ENCODE results near the gene ZIC2.
"Not testable (repeated sequence)": the region's sequence is repeated elsewhere in the genome, so short reads cannot be mapped to it uniquely, and the experiment has no call there.

Gene ZIC2

DNA sequence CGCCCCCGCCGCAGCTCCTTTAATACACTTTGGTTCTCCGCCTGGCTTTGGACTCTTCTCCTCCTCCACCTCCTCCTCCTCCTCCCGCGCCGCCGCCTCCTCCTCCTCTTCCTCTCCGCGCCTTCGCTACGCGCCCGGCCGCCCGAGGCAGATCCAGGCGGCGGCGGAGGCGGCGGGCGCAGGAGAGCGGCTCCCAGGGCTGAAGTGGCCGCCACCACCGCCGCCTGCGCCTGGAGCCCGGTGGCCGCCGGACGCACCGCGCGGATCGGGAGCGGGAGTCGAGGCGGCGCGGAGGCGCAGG lies at the start of gene ZIC2:
Gene ZIC2 (plus strand): TSS at position 50 of the 301 bp plus-strand sequence. CDS start 281 bp downstream, outside the sequence.
- DNase-seq (ENCODE audit: low read depth in 2 of 2) = no peak

DNA sequence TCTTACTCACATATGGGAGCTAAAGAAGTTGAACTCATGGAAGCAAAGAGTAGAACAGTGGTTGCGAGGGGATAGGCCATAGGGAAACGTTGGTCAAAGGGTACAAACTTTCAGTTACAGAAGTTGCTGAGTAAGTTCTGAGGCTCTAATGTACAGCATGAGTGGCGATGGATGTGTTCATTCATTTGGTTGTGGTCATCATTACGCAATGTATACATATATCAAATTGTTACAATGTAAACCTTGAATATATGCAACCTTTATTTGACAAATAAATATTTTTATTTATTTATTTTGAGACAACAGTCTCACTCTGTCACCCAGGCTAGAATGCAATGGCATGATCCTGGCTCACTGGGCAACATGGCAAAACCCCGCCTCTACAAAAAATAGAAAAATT lies 48.7 kb upstream of the ZIC2 start:
- no peak for DNase-seq (ENCODE audit: low read depth in 2 of 2)

DNA sequence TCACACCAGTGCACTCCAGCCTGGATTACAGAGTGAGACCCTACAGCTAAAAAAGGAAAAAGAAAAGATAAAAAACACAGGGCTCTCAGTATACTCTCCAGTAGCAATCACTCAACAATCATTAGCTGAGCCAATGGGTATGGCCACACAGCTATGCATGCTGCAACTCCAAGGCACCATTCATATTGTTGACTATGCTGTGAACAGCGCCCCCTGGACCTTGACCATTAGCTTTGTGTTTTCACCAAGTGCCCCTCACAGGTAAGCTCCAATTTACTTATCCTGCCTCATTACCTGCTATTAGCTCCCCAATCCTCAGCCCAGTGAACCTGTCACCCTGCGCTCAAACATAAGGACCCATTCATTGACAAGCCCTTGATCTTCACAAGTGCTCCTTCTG lies 45.8 kb upstream of the ZIC2 start:
- no peak for DNase-seq (ENCODE audit: low read depth in 2 of 2)

DNA sequence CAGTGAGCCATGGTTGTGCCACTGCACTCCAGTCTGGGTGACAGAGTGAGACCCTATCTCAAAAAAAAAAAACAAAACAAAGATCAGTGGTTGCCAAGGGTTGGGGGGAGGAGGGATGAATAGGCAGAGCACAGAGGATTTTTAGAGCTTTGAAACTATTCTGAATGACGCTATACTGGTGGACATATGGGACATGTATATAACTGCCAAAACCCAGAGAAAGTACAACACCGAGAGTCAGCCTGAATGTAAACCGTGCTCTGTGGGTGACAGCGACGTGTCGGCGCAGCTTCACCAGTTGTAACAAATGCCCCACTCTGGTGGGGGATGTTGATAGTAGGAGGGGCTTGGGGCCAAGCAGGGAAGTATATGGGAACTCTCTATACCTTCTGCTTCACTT lies 42.9 kb upstream of the ZIC2 start:
- no peak for DNase-seq (ENCODE audit: low read depth in 2 of 2)

DNA sequence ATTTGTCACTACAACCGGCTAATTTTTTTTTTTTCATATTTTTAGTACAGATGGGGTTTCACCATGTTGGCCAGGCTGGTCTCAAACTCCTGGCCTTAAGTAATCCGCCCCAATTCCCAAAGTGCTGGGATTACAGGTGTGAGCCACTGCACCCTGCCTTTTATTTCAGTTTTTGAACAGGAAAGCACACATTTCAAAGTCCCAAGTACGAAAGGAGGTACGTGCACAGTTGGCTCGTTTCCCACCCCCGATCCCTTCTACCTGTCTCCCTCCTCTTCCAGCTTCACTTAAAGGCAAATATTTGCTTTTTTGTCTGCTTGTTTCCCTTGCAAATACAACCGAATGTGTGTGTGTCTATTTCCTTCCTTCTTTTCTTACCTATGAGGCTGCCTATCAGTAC lies 40.5 kb upstream of the ZIC2 start:
- no peak for DNase-seq (ENCODE audit: low read depth in 2 of 2)

DNA sequence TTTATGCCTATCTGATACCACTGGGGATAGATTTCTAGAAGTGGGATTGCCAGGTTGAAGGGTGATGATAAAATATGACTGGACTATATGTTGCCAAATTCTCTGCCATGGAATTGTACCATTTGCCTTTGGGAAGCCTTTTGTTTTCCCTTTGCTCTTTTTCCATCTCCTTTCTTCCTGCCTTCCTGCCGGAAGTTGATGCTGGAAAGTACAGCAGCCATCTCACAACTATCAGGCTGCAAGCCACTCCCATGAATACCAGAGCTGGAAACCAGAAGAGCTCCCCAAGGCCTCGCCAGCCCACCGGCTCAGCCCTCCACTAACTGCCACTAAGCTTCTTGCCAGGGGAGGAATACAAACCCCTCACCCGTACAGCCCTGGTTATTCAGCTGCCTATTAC lies 39.7 kb upstream of the ZIC2 start:
- DNase-seq (ENCODE audit: low read depth in 2 of 2) = no peak

DNA sequence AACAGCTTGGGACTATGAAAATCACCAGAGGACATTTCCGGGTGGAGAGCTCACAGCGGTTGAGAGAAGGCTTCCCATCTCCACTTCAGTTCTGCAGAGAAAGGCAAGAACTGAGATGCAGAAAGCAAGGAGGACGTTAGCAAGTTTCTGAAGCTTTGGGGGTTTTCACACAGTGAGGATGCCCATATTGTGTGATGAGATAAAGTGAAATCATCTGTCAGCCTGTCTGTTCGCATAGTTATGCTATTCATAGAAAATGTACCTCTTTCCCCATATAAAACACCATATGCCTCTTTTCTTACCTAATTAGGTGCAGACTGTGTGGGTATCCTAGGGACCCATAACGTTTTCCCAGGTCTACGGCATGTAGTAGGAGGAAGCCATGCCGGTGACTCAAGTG lies 37.5 kb upstream of the ZIC2 start:
- no peak for DNase-seq (ENCODE audit: low read depth in 2 of 2)

DNA sequence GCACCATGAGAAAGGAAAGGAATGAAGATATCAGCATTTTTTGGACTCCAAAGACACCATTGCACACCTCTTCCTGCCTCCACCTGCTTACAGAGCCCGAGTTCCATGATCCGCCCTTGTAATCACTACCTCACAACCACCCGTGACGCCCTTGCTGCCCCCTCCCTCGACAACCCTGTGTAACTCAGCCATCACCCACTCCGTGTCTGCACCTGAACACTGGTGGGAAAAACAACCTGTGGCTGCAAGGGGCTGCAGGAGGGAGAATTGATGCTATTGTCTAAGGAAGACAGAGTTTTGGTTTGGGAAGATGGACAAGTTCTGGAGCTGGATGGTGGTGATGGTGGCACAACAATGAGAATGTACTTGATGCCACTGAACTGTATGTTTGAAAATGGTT lies 37.0 kb upstream of the ZIC2 start:
- DNase-seq (ENCODE audit: low read depth in 2 of 2) = no peak

DNA sequence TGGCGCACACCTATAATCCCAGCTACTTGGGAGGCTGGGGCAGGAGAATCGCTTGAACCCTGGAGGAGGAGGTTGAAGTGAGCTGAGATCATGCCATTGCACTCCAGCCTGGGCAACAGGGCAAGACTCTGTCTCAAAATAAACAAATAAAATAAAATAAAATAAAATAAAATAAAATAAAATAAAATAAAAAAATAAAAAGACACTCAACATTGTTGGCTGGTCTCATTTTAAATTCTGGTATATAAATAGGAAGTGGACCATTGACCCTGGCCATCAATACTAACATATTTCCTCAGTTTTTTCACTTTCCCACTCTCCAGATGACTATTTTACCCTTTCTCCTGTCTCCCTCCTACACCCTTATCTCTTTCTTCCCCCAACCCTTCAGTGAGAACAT lies 36.1 kb upstream of the ZIC2 start:
- not testable (repeated sequence) for DNase-seq (ENCODE audit: low read depth in 2 of 2)

DNA sequence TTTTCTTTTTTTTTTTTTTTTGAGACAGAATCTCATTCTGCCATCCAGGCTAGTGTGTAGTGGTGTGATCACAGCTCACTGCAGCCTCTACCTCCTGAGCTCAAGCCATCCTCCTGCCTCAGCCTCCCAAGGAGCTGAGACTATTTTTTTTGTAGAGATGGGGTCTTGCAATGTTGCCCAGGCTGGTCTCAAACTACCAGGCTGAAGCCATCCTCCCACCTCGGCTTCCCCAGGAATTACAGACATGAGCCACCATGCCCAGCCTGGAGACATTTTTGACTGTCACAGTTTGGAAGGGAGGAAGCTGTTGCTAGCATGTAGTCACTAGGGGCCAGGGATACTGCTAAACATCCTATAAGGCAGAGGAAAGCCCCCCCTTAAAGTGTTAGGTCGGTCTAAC lies 33.9 kb upstream of the ZIC2 start:
- no peak for DNase-seq (ENCODE audit: low read depth in 2 of 2)

DNA sequence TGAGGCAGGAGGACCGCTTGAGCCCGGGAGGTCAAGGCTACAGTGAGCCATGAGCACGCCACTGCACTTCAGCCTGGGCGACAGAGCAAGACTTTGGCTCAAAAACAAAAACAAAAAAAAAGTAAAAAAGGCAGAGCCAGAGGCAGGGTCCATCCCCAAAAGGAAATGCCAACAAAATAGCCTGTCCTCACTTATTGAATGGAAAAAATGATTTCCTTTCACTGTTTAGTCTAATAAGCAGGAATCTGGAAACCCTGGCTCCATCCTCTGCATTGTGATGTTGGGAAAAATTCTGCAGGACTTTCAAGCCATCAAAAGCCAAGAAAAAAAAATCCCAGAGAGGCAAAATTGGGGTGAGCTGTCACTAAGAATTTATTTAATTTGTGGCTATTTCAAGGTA lies 33.2 kb upstream of the ZIC2 start:
- DNase-seq (ENCODE audit: low read depth in 2 of 2) = no peak

DNA sequence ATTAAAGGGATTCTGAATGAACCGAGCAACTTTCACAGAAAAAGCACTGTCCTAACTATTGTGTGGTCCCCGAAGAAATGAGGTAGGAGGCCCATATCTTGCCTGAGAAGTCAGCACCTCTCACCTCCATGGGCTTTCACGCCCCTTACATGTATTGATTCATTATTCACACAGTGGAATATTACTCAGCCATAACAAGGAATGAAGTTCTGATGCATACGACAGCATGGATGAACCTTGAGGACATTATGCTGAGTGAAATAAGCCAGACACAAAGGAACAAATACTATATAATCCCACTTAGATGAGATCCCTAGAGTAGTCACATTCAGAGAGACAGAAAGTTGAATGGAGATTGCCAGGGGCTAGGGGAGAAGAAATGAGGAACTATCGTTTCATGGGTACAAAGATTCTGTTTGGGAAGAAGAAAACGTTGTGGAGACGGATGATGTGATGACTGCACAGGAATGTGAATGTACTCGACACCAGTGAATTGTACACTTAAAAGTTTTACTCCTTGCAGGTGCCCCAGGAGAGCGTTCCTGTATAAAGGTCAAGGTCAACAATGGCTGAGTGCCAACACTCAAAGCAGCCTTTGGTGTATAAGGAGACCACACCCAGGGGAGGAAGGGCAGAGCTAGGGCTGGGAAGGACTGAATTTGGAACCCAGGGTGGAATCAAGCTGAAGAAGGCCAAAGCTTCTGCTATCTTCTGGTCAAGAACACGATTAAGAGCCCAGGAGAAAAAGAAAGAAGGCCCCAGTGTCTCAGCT lies 32.5 kb upstream of the ZIC2 start:
- DNase-seq (ENCODE audit: low read depth in 2 of 2) = no peak

DNA sequence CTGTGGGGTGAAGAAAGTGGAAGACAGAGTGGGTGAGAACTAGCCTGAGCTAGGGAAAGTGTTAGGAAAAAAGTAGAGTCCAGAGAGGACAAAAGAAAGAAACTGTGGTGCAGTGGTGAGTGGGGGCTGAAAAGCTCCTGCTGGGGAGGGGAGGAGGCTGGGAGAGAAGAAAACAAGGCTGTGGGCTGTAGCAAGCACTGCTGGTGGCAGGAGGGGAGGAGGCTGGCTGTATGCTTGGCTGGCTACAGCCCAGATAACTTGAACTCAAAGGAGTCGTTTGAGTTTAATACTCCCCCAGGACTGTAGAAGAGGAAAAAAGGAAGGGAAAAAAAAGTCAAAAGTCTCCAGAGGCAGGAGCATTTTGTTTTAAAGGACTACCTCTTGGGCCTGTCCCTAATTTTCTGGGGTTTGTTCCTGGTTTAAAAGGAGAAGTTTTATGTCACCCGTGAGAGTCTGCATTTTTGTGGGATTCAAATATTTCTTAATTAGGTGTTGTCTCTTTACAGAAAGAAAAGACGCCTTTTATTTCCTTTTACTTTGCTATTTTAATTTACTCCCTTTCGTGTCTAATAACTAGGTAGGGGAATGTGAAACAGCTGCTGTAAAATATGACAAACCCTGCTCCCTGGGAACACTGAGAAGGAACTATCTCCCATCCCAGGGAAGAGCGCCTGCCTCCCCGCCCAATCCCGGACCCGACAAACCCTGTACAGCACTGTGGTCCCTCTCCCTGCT lies 31.7 kb upstream of the ZIC2 start:
- no peak for DNase-seq (ENCODE audit: low read depth in 2 of 2)

DNA sequence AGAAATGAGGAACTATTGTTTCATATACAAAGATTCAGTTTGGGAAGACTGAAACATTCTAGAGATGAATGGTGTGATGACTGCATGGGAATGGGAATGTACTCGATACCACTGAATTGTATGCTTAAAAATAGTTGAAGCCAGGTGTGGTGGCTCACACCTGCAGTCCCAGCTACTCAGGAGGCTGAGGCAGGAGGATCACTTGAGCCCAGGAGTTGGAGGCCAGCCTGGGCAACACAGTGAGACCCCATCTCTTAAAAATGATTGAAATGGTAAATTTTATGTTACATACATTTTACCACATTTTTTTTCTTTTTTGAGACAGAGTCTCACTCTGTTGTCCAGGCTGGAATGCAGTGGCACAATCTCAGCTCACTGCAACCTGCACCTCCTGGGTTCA lies 29.9 kb upstream of the ZIC2 start:
- DNase-seq (ENCODE audit: low read depth in 2 of 2) = not testable (repeated sequence)

DNA sequence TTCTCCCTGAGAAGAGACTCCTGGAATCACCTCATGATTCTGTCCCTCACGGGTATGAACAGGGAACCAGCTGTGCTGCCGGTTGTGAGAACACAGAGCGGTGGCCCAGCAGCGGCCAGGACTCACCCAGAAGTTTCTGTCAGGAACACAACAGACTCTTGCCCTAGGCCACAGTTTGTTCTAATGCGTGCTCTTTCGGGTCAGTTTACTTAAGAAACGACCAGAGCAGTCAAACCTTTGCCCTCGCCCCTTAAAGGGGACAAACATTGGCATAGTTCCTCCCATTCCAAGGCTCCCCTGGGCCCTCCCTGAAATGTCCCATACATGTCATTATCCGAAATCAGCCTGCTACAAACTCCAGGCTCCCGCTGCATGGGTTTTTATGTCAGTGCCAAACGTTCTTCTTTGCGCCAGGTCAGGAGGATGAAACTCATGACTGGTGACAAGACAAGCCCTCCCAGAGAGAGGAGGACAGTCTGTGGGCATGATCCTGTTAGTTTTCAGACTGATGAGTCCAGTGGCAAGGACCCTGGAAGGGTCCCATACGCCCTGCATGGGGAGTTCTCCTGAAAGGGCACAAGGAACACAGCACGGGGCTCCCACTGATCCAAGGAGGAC lies 28.3 kb upstream of the ZIC2 start:
- no peak for DNase-seq (ENCODE audit: low read depth in 2 of 2)

DNA sequence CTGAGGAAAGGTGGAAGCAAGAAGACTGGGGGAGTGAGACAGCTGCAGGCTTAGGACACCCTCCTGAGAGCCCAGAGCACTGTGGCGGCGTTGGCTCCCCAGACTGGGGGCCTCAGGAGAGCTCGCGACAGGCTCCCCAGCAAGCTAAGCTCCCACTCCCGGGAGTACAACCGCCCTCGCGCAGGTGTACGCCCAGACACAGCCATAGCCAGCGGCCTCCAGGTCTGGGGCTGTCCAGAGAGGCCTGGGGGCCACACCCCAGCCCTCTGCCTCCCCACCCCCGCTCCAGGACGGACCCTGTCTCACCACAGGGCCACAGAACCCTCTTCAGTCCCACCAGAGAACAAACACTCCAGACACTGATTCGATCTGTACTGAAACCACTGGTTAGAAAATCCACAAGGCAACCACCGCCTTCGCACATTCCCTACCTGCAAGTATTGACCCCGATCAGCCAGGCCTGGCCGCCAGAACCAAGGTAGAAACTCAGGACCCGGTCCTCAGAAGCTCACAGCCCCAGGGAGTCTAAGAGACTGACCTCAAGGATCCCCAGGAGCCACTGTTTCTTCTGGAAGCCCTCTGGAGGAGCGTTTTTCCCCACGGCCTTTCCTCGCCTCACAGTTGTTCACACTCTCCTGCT lies 26.4 kb upstream of the ZIC2 start:
- DNase-seq (ENCODE audit: low read depth in 2 of 2) = no peak

DNA sequence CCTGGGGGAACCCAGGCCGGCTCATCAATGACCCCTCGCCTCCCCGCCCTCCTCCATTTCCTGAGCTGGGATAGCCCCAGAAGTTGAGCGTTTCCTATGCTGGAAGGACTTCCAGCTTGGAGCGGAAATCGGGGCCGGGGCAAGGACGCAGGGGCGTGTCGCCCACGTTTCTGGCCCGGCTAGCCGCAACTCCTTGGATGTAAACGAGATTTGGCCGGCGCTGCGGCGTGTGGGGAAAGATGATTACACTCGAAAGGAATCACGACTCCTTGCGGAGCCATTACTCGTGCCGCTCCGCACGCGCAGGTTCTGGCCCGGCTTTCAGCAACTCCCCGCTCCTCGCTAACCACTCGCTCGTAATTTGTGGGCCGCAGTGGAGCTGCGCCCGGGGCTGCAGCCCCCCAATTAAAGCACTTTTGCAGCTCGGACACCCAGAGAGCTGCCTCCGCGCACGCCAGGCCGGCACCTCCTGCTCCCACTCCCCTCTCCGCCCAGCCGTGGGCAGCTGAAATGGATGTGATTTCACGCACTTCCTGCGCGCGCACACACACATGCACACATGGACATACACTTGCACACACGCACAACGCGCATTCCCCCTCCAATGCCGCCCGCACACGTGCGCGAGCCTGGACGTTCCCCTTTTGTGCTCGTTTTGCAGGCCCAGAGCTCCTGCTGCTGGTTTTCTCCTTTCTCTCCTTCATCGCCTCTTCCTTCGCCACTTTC lies 25.7 kb upstream of the ZIC2 start:
- DNase-seq (ENCODE audit: low read depth in 2 of 2) = no peak

DNA sequence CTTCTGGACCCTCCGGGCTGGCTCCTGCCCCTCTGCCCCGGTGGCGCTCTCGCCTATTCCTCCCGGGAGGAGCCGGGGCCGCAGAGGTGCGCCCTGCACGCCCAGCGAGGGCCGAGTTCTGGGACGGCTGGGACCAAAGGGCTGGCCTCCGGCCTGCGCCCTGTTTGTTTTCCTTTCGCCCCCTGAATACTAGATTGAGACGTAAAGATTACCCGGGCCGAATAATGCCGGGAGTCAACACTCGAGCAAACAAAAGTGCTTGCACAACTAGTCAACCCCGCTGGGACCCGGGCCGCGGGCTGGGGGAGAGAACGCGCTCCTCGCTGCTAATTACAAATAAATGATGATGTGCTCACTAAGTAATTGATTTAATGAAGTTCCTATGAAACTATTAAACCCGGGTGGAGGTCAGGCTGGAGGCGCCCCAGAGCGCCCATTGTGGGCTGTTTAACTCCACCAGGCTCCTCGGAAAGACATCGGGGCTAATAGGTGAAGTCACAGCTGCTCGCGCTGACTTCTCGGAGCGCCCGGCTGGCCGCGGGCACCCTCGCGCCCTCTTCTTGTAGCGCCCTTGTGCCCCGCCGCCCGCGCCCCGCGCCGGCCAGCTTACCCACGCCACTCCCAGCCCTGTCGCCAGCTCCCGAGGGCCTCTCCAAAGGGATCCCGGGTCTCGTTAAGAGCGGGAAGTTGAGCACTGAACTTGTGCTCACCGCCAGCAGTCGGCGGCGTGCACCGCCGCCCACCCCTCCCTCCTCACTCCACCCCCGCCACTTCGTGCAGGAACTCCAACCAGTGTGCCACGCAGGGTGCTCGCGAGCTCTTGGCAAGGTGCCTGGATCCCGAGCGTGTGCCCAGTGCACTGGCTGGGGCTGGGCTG lies 24.9 kb upstream of the ZIC2 start:
- no peak for DNase-seq (ENCODE audit: low read depth in 2 of 2)

DNA sequence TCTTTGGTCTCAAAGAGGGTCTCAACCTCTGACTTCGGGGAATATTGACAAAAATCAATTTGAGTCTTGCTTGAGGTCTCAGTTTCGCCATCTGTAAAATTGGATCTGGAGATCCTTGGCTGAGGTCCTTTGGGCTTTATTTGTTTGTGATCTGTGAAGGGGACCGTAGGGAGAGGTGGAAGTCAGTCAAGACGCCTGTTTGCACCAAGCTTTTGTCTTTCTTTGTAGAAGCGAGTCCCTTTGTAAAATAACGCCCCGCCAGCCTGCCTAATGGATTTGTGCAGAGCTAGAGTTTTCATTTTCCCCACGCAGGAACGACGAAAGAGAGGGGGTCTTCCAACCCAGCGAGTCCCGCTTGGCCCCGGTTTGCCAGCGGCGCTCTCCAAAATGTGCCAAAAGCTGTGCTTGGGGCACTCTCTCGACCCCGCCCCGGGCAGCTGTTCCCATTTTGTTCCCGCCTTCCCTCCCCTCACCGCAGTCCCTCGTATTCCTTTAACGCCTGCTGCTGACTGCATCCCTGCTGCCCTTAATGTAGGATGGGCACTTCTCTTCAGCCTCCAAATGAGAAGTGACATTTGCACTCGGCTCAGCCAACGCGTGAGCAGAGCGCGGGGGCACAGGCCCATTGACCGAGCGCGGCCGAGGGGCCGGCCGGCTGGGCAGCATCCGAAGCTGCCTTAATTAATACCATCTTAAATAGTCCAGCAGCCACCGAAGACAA lies 23.0 kb upstream of the ZIC2 start:
- no peak for DNase-seq (ENCODE audit: low read depth in 2 of 2)

DNA sequence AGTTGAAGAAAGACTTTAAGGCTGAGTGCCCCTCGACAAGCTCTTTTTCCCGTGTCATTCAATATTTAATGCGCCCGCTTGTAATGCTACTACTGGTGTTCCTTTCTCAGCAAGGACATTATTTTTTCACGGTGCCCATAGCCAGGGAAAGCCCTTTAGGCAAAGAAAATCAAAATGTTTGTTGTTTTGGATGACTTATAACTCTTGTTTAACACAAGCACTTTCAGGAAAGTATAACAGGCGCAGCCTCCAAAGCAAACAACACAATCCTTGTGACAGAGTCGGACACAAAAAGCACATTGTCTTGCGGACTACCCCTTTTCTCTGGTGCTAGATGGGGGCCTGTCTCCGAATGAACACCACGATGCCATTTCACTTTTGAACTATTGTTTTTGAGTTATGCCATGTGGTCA lies 22.5 kb upstream of the ZIC2 start:
- DNase-seq (ENCODE audit: low read depth in 2 of 2) = no peak

Data from activated CD8-positive, alpha-beta memory T cell treated with anti-CD3 and anti-CD28 coated beads for 4 hours (primary cell).